Dendritic cell treated with granulocyte-macrophage colony-stimulating factor and Interleukin-4, amounts not matched to agents 40 ng/mL and 50 ng/mL, for 4 days (primary cell): ENCODE results near the gene ENOX1.
A peak's percentile ranks its signal among the peaks of the same experiment; 100 is the strongest.

Experiments used
- H3K27ac Mint-ChIP-seq: one replicate; pipeline ENCODE4 v1.8.0; 2022; ENCODE audit warnings: mild to moderate bottlenecking, mixed read lengths
- H3K27me3 Mint-ChIP-seq: one replicate; pipeline ENCODE4 v1.8.0; 2022; ENCODE audit warnings: mild to moderate bottlenecking, mixed read lengths
- H3K36me3 Mint-ChIP-seq: one replicate; pipeline ENCODE4 v1.8.0; 2022; ENCODE audit warnings: low read depth, mixed read lengths
- H3K4me1 Mint-ChIP-seq: one replicate; pipeline ENCODE4 v1.8.0; 2022; ENCODE audit warnings: low read depth, mixed read lengths
- H3K4me3 Mint-ChIP-seq: one replicate; pipeline ENCODE4 v1.8.0; 2022; ENCODE audit warnings: mild to moderate bottlenecking, moderate library complexity, mixed read lengths
- H3K9me3 Mint-ChIP-seq: one replicate; pipeline ENCODE4 v1.8.0; 2022; ENCODE audit warnings: mixed read lengths
- intact Hi-C: fragments of 100-400 bp; cut with micrococcal nuclease; formaldehyde crosslinking; loops from one replicate; pipeline ENCODE4 v1.15.0; 2022

Gene ENOX1

DNA sequence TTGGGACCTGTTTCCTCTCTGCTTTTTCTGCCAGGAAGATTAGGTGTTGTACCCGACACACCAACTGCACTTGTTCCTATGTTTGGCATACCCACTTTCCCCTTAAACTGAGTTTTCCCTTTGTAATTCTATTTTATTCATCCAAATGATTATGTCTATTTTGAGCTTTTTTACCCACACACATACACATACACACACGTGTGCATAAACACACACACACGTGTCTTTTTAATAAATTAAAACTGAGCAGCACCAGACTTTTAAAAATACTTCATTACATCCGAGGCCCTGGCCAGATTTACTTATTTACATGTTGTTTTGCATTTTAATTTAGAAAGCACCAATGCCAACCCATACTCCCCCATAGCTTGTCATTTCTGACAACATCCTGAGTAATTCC is 413.4 kb downstream of the ENOX1 start:
- Mint-ChIP-seq H3K27me3 (peaks cover 57% of the 10 kb centered on the region), H3K4me3 (no peak overlapping the region), H3K27ac (no peak overlapping the region), H3K36me3 (no peaks in the 10 kb centered on the region), H3K9me3 (no peaks in the 10 kb centered on the region), H3K4me1 (peaks cover 55% of the 10 kb centered on the region)
- intact Hi-C loops, result loop anchor here (10.0 kb wide), 1 partner anchor 501 kb away; the partner anchor contains the start of genes CCDC122 and LACC1

DNA sequence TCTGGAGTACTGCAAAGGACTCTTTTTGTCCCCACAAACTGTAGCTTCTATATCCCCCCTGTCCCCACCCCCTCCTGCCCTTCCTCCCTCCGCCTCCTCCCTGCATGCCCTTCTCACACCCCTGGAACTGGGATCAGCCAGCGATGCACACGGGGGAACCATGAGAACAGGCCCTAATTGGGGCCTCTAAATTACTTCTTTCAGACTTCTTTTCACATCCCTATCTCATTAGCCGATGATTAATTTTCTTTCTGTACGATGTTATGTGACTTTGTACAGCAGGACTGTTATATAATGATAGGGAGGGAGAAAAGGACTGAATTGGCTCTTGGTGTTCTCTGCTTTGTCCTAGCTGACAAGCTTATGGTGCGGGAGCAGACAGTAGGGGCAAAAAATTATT is 415.9 kb downstream of the ENOX1 start:
- intact Hi-C loops, result loop anchor here (10.0 kb wide), 1 partner anchor 504 kb away; the partner anchor contains the start of genes CCDC122 and LACC1
- H3K27ac Mint-ChIP-seq, result no peak overlapping the region
- H3K4me3 Mint-ChIP-seq, result no peak overlapping the region
- no peaks in the 10 kb centered on the region for H3K36me3 Mint-ChIP-seq
- no peaks in the 10 kb centered on the region for H3K9me3 Mint-ChIP-seq
- H3K27me3 Mint-ChIP-seq, result peaks cover 50% of the 10 kb centered on the region
- peaks cover 34% of the 10 kb centered on the region for H3K4me1 Mint-ChIP-seq

DNA sequence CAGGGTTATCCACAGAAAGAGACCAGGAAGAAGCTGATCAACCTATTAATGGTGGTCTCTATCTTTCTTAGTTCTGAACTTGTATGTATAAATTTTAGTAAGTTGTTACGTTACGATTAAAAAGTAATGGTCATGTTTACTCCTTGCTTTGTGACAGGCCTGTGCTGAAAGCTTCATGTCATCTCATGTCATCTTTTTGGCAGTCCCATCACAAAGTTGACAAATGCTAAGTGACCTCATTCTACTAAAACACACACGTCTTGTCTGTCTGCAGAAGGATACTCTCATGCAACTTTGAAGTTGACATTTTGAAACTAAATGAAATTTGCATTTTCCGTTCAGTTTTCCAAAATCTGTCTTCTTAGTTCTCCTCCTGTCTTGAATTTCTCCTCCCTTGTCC is 417.5 kb downstream of the ENOX1 start:
- H3K4me1 Mint-ChIP-seq, result peaks cover 22% of the 10 kb centered on the region
- H3K4me3 Mint-ChIP-seq, result no peak overlapping the region
- H3K36me3 Mint-ChIP-seq, result no peaks in the 10 kb centered on the region
- intact Hi-C loops, result no loop called here
- H3K27me3 Mint-ChIP-seq, result peaks cover 50% of the 10 kb centered on the region
- no peak overlapping the region for H3K27ac Mint-ChIP-seq
- no peaks in the 10 kb centered on the region for H3K9me3 Mint-ChIP-seq

DNA sequence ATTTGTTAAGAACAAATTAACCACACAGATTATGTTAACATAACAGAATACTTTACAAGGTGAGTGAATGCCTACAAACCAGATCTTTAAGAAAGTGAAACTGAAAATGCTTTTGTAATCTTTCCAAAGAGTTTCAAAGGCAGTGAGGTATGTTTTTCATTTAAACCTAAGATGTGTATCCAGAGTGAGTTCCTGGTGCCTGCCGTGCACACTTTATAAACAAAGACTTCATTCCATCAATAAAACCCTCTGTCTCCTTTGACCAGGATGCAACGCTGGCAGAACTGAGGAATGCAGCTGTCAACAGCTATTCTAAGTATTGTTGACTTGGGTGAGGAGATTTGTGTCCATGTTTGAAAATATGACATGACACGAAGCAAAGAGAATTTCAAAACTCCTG is 418.8 kb downstream of the ENOX1 start:
- H3K4me1 Mint-ChIP-seq, result peaks cover 9% of the 10 kb centered on the region
- H3K36me3 Mint-ChIP-seq, result no peaks in the 10 kb centered on the region
- intact Hi-C loops, result no loop called here
- H3K9me3 Mint-ChIP-seq, result no peaks in the 10 kb centered on the region
- H3K4me3 Mint-ChIP-seq, result no peak overlapping the region
- no peak overlapping the region for H3K27ac Mint-ChIP-seq
- peaks cover 40% of the 10 kb centered on the region for H3K27me3 Mint-ChIP-seq

DNA sequence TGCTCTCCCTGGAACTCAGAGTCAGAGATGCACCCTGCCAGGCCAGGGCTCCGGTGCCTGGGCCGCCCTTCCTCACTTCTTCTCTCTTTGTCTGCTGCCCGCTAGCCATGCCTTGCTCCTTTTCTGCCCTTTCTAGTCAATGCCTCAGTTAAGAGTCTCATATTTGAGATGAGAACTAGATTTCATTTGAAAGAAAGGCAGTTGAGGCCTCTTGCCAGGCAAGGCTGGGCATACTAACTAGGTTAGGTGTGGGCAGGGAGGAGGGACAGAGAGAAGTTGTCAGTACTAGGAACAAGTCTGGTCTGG is 421.8 kb downstream of the ENOX1 start:
- Mint-ChIP-seq H3K4me1 (peaks cover 4% of the 10 kb centered on the region), H3K4me3 (no peak overlapping the region)
- intact Hi-C loops, result no loop called here

DNA sequence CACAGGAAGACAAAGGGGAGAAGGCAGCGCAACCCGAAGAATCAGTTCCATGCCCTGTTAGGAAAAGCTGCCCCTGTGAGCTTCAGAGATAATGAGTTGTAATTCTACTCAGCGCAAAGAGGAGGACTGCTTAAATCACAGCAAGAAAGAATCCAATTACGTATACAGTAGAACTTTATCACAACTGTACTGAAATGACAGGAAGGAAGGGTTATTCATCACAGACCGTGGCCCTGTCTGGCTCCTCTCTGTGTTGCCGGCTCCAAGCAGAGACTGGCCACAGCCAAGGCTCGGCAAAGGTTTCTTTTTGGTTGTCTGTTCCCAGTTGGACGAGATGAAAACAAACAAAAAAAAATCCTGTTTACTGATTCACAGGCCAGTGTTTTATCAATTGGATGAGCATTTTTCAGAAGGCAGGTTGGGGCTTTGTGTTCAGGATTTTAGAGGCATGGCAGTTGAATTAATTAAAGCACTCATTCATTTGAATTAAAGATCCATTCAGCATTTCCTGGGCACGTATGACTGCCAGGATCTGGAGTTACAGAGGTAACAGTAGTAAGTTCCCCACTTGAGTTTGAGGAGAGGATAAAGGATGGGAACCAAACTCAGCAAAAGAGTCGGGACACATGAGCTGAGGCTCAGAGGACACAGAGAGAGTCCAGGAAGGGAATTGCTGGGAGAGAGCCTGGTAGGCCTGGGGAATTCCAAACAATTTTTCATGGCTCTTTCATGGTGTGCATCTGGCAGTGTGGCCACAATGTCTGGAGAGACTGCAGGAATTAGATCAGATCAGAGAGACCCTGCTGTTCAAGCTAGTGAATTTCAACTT is 422.3 kb downstream of the ENOX1 start:
- peaks cover 17% of the 10 kb centered on the region for H3K27me3 Mint-ChIP-seq
- H3K4me1 Mint-ChIP-seq, result peaks cover 7% of the 10 kb centered on the region
- intact Hi-C loops, result no loop called here
- H3K36me3 Mint-ChIP-seq, result no peaks in the 10 kb centered on the region
- no peaks in the 10 kb centered on the region for H3K9me3 Mint-ChIP-seq
- H3K4me3 Mint-ChIP-seq, result no peak overlapping the region
- no peak overlapping the region for H3K27ac Mint-ChIP-seq

More for the DNA sequence above, 421.8 kb downstream of the ENOX1 start:
- no peaks in the 10 kb centered on the region for H3K36me3 Mint-ChIP-seq
- H3K27me3 Mint-ChIP-seq, result peaks cover 23% of the 10 kb centered on the region
- no peak overlapping the region for H3K27ac Mint-ChIP-seq
- no peaks in the 10 kb centered on the region for H3K9me3 Mint-ChIP-seq

DNA sequence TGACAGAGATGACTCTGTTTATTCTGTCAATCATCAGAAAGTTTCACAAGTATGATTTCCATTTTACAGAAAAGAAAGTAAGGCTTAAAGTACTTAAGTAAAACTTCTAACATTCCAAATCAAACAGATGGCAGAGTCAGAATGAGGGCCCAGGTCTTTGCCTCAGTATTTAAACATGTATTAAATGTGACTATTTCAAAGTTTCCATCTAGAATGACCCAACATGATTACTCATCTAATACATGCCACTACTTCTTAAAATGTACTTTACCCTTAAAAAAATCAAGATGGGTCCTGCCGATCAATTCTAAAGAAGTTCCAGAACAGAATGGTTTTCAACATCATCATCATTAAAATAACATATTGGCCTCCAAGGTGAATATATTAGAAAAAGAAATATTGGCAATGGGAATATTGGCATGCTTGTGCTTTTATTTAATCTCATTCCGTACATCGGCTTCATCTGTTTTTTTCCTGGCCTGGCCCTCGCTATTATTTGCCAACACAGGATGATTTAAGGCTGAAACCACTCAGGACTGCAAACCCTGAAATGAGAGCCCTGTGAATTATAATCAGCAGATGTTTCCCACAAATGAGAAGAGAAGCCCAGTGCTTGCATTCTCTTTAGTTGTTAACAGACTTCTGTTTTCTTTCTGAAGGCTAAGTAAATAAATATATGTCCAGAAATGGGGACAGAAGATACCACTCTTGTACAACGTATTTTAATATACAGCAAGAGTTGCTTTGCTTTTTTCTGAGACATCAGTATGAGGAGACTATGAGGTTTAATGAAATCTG is 423.4 kb downstream of the ENOX1 start:
- Mint-ChIP-seq H3K4me3 (no peak overlapping the region), H3K27me3 (peaks cover 7% of the 10 kb centered on the region), H3K27ac (no peak overlapping the region), H3K4me1 (peaks cover 11% of the 10 kb centered on the region), H3K36me3 (no peaks in the 10 kb centered on the region), H3K9me3 (no peaks in the 10 kb centered on the region)
- intact Hi-C loops, result no loop called here

DNA sequence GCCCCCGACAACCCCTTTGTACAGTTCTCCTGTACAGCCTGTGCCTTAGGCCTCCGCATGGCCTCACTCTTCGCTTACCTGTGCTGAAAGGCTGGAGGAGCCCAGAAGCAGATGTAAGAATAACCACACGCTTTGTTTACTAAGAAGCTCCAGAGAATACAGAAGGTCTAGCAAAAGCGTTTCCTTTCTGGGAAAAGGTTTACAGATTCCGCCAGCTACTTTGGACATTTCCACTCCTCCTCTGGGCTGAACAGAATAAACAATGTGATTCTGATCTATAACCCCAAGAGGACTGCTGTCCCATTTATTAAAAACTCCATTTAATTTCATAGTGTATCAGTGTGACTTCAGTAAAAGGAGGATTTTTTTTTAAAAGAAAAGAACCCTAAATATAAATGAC is 424.2 kb downstream of the ENOX1 start:
- Mint-ChIP-seq H3K27me3 (peaks cover 4% of the 10 kb centered on the region), H3K27ac (no peak overlapping the region)

DNA sequence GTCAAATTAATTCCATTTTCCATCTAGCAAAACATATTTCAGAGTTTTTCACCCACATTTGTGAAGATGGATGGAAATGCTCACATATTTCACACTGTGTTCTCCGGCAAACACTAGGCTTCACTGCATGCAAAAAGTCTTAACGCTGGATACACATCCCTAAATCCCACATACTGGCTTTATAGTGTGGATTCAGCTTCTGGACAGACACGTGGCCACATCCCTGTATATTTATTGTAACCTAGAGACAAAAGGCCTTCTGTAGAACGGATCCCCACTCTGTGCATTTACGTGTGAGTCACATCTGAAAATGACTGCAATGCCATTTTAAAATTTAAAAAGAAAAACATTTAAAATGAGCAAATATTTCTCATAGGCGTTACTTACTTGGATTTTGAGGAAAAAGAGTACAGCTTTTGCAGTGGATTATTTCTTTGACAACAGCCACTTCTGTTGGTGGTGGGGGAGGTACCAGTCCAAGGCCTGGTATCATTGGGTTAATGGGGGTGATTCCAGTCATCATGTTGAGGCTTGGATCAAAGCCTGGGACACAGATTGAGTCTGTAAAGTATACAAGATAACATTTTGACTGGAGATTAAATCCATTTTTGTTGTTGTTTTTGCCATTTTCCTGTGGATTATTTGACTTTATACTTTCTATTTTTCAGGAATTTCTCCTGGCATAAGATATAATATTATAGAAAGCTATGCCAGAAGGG is 425.7 kb downstream of the ENOX1 start:
- H3K36me3 Mint-ChIP-seq, result no peaks in the 10 kb centered on the region
- no peak overlapping the region for H3K4me3 Mint-ChIP-seq
- no peaks in the 10 kb centered on the region for H3K9me3 Mint-ChIP-seq
- no peak overlapping the region for H3K27ac Mint-ChIP-seq
- H3K4me1 Mint-ChIP-seq, result peaks cover 34% of the 10 kb centered on the region
- peaks cover 1% of the 10 kb centered on the region for H3K27me3 Mint-ChIP-seq
- intact Hi-C loops, result no loop called here

More for the DNA sequence above, 424.2 kb downstream of the ENOX1 start:
- intact Hi-C loops, result no loop called here
- Mint-ChIP-seq H3K9me3 (no peaks in the 10 kb centered on the region), H3K4me1 (peaks cover 19% of the 10 kb centered on the region), H3K36me3 (no peaks in the 10 kb centered on the region), H3K4me3 (no peak overlapping the region)

DNA sequence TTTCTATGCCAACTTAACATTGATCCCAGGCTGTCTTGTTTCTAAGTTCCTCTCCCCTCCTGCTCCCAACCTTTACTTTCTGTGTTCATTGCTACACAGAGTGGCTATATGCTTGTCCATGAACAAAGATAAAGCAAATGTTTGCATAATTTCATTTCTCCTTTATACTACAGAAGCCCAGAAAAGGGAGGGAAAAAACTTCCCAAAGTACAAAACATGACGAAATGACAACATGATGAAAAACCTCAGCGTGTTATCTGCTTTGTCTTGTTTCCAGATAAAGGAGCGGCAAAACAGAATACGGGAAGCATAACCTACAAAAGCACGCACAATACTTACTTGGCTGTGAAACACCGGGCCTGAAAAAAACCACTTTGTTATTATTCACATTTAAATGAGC is 426.6 kb downstream of the ENOX1 start:
- H3K9me3 Mint-ChIP-seq, result no peaks in the 10 kb centered on the region
- intact Hi-C loops, result no loop called here
- H3K4me3 Mint-ChIP-seq, result no peak overlapping the region
- peaks cover 1% of the 10 kb centered on the region for H3K27me3 Mint-ChIP-seq
- no peaks in the 10 kb centered on the region for H3K36me3 Mint-ChIP-seq
- peaks cover 34% of the 10 kb centered on the region for H3K4me1 Mint-ChIP-seq
- H3K27ac Mint-ChIP-seq, result no peak overlapping the region

DNA sequence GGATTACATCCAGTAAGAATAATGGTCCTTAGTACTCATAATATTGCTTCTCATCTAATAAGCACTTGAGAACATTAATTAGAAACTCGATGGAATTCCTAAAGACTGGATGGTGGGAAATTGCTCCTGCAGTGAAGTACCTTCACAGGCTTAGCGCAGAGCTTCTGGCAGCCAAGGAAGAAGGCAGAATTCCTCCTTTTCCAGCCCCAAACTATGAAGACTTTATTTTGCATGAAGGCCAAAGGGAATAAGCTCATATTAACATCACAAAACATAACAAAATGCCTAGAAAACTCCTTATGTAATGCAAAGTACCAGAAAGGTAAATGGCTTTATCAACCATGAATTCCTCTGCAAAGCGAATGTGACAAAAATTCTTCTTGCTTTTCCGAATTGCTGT is 427.2 kb downstream of the ENOX1 start:
- H3K27ac Mint-ChIP-seq, result no peak overlapping the region
- H3K4me3 Mint-ChIP-seq, result no peak overlapping the region
- no peaks in the 10 kb centered on the region for H3K36me3 Mint-ChIP-seq
- H3K27me3 Mint-ChIP-seq, result peaks cover 1% of the 10 kb centered on the region
- H3K9me3 Mint-ChIP-seq, result no peaks in the 10 kb centered on the region
- intact Hi-C loops, result no loop called here
- H3K4me1 Mint-ChIP-seq, result peaks cover 34% of the 10 kb centered on the region

DNA sequence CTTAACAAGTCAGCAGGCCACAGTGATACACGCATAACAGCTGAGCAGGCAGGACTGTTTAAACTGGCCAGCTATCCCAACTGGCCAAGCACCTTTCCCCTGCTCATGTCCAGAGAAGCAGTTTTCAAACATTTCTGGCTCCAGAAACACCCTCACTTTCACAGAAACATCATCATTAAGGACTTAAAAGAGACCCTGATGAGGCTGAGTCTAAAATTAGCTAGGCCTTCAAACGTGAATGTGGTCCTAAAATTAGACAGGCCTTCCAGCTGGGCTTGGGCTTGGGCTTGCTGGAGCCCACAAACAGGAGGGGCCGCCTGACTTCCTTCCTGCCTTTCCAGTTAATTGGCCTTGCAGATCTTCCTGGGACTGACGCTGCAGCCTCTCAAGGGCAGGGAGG is 429.2 kb downstream of the ENOX1 start:
- Mint-ChIP-seq H3K4me3 (no peak overlapping the region), H3K27ac (peak overlapping the region; percentile 42), H3K36me3 (no peaks in the 10 kb centered on the region), H3K27me3 (peaks cover 1% of the 10 kb centered on the region), H3K4me1 (peaks cover 34% of the 10 kb centered on the region), H3K9me3 (no peaks in the 10 kb centered on the region)
- intact Hi-C loops, result no loop called here

DNA sequence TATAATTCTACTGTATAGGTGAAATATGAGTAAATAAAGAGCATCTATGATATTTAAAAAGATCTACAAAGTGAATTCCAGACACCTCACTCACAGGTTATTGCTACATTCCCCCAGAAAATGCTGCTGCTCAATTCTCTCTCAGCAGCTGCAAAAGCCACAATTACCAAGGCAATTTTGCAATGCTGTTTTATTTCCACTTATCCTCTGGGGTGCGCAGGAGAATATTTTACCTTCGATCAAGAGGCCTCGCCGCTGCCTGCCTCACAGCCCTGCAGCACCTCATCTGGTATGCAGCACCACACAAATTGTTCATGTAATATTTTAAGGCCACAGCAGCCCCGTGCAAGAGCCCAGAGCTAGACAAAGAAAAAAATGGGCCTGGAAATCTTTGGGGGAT is 430.2 kb downstream of the ENOX1 start:
- Mint-ChIP-seq H3K27ac (no peak overlapping the region), H3K4me3 (no peak overlapping the region), H3K4me1 (peaks cover 34% of the 10 kb centered on the region), H3K27me3 (no peaks in the 10 kb centered on the region), H3K9me3 (no peaks in the 10 kb centered on the region), H3K36me3 (no peaks in the 10 kb centered on the region)
- intact Hi-C loops, result no loop called here

DNA sequence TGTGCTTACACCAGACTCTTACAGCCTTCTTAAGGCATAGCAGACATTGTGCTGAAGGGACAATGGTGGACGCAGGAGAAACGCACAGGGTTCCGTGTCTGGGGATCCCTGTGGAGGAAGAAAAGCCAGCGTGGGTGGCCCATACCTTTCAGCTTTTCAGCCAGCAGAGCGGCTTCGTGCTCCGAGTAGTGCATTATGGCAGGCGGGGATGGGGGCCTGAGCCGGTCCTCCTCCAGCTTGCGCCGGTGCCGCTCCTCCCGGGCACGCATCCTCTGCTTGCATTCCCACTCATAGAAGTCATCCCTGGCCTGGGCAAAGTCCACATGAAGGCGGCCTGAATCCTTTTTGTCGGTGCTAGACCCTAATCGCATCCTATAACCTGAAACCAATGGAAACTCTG is 431.0 kb downstream of the ENOX1 start:
- Mint-ChIP-seq H3K9me3 (no peaks in the 10 kb centered on the region), H3K4me1 (peaks cover 34% of the 10 kb centered on the region), H3K27me3 (no peaks in the 10 kb centered on the region), H3K4me3 (no peak overlapping the region), H3K27ac (no peak overlapping the region), H3K36me3 (no peaks in the 10 kb centered on the region)
- intact Hi-C loops, result no loop called here
